SU-DHL-6 (cell line): ENCODE data around the gene GALNT10.

Source experiments
- CTCF ChIP-seq: fragments of 200-600 bp; sonication (generic); IDR thresholded peaks from one replicate; pipeline ENCODE4 v1.5.1; 2017; ENCODE audit warnings: antibody characterized with exemption, mild to moderate bottlenecking, low read length, moderate library complexity; ENCODE audit not compliant: insufficient read depth, poor library complexity, severe bottlenecking
- EZH2phosphoT487 ChIP-seq: fragments of 200-600 bp; sonication (generic), shearing (Covaris generic); conservative IDR thresholded peaks from 2 replicates; pipeline ENCODE4 v1.6.1; 2018; ENCODE audit warnings: mild to moderate bottlenecking, antibody characterized with exemption, low read length, moderate library complexity, mixed read lengths

GRCh38 chr5:154181161-154181560 lies 9.4 kb upstream of the GALNT10 start:
- TF ChIP-seq CTCF (no peak), EZH2phosphoT487 (no peak)
